WERI-Rb-1 (cell line): Measurements from ENCODE around the gene PHKA1.
"Not testable (repeated sequence)": the region's sequence is repeated elsewhere in the genome, so short reads cannot be mapped to it uniquely, and the experiment has no call there.

ENCODE experiments used
- DNase-seq: peaks from one replicate; pipeline ENCODE4 v3.0.0-alpha.2; 2020
- H3K27ac ChIP-seq: fragments of 250-450 bp; sonication (Bioruptor Pico); 2 replicates; pipeline ENCODE4 v1.5.1; 2020; ENCODE audit warnings: mild to moderate bottlenecking, moderate library complexity
- H3K27me3 ChIP-seq: fragments of 250-450 bp; sonication (Bioruptor Pico); 2 replicates; pipeline ENCODE4 v1.5.1; 2021; ENCODE audit warnings: mild to moderate bottlenecking, low read depth, moderate library complexity; ENCODE audit not compliant: insufficient read depth, severe bottlenecking
- H3K36me3 ChIP-seq: fragments of 250-450 bp; sonication (Bioruptor Pico); 2 replicates; pipeline ENCODE4 v1.5.1; 2020; ENCODE audit warnings: mild to moderate bottlenecking, moderate library complexity
- H3K4me3 ChIP-seq: 2 replicates; pipeline ENCODE4 v1.5.1; 2011; ENCODE audit warnings: low read depth, mild to moderate bottlenecking, control low read depth, low read length
- H3K9me3 ChIP-seq: fragments of 250-450 bp; sonication (Bioruptor Pico); 2 replicates; pipeline ENCODE4 v1.5.1; 2021; ENCODE audit warnings: mild to moderate bottlenecking, moderate library complexity; ENCODE audit not compliant: severe bottlenecking
- TF ChIP-seq, protein P1 (sequence below): IDR thresholded peaks from 2 replicates; pipeline ENCODE4 v1.5.1; 2011; ENCODE audit warnings: low read depth, mild to moderate bottlenecking, control low read depth, inconsistent platforms, low read length

PHKA1 gene

DNA sequence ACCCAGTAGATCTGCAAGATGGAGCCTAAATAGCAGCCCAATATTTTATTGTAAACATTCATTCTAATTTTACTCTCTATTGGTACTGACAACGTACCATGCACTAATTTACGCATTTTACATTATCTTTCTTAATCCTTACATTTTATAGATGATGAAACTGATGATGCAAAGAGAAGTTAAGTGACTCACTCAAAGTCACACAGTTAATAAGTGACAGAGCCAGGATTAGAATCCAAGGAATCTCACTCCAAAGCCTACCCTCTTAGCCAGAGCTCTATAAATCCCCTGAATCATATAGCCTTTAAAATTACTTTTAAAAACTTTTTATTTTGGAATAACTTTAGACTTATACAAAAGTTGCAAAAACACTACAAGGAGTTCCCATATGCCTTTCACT, 37.6 kb downstream of the PHKA1 start:
- TF ChIP-seq, protein P1, sequence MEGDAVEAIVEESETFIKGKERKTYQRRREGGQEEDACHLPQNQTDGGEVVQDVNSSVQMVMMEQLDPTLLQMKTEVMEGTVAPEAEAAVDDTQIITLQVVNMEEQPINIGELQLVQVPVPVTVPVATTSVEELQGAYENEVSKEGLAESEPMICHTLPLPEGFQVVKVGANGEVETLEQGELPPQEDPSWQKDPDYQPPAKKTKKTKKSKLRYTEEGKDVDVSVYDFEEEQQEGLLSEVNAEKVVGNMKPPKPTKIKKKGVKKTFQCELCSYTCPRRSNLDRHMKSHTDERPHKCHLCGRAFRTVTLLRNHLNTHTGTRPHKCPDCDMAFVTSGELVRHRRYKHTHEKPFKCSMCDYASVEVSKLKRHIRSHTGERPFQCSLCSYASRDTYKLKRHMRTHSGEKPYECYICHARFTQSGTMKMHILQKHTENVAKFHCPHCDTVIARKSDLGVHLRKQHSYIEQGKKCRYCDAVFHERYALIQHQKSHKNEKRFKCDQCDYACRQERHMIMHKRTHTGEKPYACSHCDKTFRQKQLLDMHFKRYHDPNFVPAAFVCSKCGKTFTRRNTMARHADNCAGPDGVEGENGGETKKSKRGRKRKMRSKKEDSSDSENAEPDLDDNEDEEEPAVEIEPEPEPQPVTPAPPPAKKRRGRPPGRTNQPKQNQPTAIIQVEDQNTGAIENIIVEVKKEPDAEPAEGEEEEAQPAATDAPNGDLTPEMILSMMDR: no peak
- Histone ChIP-seq H3K27ac (no peak overlapping the region), H3K27me3 (peaks cover 3% of the 10 kb centered on the region), H3K36me3 (no peaks in the 10 kb centered on the region), H3K4me3 (no peak overlapping the region), H3K9me3 (no peaks in the 10 kb centered on the region)
- DNase-seq: no peak

DNA sequence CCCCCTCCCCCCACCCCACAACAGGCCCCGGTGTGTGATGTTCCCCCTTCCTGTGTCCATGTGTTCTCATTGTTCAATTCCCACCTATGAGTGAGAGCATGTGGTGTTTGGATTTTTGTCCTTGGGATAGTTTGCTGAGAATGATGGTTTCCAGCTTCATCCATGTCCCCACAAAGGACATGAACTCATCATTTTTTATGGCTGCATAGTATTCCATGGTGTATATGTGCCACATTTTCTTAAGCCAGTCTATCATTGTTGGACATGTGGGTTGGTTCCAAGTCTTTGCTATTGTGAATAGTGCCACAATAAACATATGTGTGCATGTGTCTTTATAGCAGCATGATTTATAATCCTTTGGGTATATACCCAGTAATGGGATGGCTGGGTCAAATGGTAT, 40.2 kb downstream of the PHKA1 start:
- H3K27ac ChIP-seq, DNase-seq, H3K4me3 ChIP-seq, H3K27me3 ChIP-seq, H3K9me3 ChIP-seq, H3K36me3 ChIP-seq: not testable (repeated sequence)

DNA sequence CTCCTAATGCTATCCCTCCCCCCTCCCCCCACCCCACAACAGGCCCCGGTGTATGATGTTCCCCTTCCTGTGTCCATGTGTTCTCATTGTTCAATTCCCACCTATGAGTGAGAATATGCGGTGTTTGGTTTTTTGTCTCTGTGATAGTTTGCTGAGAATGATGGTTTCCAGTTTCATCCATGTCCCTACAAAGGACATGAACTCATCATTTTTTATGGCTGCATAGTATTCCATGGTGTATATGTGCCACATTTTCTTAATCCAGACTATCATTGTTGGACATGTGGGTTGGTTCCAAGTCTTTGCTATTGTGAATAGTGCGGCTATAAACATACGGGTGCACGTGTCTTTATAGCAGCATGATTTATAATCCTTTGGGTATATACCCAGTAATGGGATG, 44.6 kb downstream of the PHKA1 start:
- not testable (repeated sequence) for H3K36me3 ChIP-seq, H3K27ac ChIP-seq, DNase-seq, H3K27me3 ChIP-seq, H3K9me3 ChIP-seq, H3K4me3 ChIP-seq

DNA sequence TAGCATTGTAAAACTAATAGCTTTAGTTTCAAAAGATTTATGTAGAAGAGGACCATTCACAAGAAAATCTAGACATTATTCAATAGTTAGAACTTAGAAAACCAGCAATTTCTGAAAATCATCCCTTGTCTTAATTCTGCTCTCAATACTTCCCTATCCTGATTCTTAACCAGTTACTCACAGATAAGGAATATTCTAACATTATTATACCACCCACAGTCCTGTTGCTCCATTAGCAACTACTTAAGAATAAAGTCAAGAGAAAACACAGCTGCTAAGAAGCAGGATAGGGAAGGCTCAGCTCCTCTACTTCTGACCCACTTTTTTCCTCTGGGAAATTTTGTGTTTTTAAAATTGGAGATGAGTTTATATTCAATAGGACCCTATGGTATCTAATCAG, 47.7 kb downstream of the PHKA1 start:
- DNase-seq: no peak
- Histone ChIP-seq H3K9me3 (no peaks in the 10 kb centered on the region), H3K4me3 (no peak overlapping the region), H3K27me3 (peaks cover 2% of the 10 kb centered on the region), H3K27ac (no peak overlapping the region), H3K36me3 (no peaks in the 10 kb centered on the region)
- TF ChIP-seq, protein P1: no peak

DNA sequence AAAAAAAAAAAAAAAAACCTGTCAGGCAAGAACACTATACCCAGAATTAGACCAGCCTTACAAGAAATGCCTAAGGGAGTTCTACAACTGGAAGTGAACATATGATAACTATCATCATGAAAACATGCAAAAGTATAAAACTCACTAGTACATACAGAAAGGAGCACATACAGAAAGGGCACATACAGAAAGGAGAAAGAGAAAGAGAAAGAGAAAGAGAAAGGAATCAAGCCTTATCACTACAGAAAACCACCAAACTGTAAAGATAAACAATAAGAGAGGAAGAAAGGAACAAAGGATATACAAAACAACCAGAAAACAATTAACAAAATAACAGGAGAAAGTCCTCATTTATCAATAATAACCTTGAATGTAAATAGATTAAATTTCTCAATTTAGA, 50.4 kb downstream of the PHKA1 start:
- Histone ChIP-seq H3K27ac (no peak overlapping the region), H3K4me3 (no peak overlapping the region), H3K36me3 (no peaks in the 10 kb centered on the region), H3K9me3 (no peaks in the 10 kb centered on the region), H3K27me3 (peaks cover 2% of the 10 kb centered on the region)
- no peak for DNase-seq
- TF ChIP-seq, protein P1: no peak

DNA sequence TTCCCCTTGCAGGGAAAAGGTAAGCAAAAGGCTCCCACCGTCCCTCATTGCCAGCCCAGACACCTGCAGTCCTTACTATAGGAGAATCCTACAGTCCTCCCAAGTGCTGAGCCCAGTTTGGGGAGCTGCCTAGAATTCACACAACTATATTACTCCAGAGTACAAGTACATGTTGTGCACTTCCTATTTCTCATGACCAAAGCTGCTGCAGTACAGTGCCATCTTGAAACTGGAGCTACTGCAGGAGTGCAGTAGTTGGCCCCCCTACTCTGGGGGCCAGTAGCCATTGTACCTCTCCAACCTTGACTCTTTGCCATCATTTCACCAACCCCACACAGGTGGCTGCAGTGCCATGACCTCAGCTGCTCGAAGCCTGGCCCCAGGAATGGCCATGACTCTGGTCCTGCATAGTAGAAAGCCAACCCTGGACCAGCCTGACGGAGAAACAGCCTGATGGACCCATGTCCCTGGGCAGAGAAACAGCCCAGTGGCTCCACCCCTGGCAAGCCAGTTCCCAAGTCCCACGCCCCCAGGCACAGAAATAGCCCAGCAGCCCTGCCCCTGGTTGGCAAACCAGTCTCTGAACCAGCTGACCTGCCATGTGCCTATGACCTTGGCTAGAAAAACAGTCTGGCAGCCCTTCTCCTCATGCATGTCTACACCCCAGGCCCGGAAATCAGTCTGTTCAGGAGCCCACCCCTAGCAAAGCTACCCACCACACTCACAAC, 51.9 kb downstream of the PHKA1 start:
- H3K27ac ChIP-seq: no peak overlapping the region
- no peaks in the 10 kb centered on the region for H3K36me3 ChIP-seq
- no peak overlapping the region for H3K4me3 ChIP-seq
- H3K27me3 ChIP-seq: peaks cover 5% of the 10 kb centered on the region
- DNase-seq: no peak
- TF ChIP-seq, protein P1: no peak
- H3K9me3 ChIP-seq: no peaks in the 10 kb centered on the region

DNA sequence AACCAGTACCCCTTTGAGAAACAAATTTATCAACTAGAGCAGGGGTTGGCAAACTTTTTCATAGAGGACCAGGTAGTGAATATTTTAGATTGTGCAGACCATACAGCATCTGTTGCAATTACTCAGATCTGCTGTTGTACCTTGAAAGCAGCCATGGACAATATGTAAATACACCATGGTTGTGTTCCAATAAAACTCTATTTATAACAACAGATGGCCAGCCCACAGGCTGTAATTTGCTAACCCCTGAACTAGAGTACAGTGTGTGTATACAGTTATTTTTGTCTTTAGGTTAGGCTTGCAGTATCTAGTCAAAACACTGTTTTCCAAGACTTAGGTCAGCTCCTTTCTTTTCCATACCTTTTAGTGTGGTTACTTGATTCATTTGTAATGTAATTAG, 54.4 kb downstream of the PHKA1 start:
- DNase-seq: no peak

More for the DNA sequence above, 54.4 kb downstream of the PHKA1 start:
- TF ChIP-seq, protein P1: no peak
- Histone ChIP-seq H3K36me3 (no peaks in the 10 kb centered on the region), H3K9me3 (no peaks in the 10 kb centered on the region), H3K27me3 (peaks cover 5% of the 10 kb centered on the region), H3K27ac (no peak overlapping the region), H3K4me3 (no peak overlapping the region)
